GM19468 (cell line): Measurements from ENCODE around the gene SKI.

Experiments
- ATAC-seq: cut with Tn5 transposase; IDR thresholded peaks from one replicate; pipeline ENCODE4 v1.9.1; 2021; ENCODE audit warnings: mild to moderate bottlenecking, moderate library complexity, moderate number of reproducible peaks; ENCODE audit not compliant: unreplicated experiment; ENCODE audit errors: extremely low read depth

SKI gene

DNA sequence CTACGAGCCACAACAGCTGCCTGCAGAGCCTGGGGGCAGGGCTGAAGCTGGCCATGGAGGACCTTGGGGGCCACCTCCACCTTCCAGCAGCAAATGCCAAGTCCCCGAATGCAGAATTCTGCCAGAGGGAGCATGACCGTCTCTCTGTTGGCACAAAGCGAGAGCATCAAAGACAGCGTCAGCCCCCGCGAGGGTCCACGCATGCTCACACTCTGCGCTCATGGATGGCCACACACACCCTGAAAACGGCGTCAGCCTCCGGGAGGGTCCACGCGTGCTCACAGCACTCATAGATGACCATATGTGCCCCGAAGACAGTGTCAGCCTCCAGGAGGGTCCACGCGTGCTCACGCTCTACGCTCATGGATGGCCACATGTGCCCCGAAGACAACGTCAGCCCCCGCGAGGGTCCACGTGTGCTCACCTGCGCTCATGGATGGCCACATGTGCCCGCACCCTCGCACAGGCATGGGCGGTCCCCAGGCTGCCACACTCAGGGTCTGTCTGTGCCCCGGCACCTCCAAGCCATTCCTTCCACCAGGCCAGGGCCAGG is 116.7 kb downstream of the SKI start:
- ATAC-seq = no peak

DNA sequence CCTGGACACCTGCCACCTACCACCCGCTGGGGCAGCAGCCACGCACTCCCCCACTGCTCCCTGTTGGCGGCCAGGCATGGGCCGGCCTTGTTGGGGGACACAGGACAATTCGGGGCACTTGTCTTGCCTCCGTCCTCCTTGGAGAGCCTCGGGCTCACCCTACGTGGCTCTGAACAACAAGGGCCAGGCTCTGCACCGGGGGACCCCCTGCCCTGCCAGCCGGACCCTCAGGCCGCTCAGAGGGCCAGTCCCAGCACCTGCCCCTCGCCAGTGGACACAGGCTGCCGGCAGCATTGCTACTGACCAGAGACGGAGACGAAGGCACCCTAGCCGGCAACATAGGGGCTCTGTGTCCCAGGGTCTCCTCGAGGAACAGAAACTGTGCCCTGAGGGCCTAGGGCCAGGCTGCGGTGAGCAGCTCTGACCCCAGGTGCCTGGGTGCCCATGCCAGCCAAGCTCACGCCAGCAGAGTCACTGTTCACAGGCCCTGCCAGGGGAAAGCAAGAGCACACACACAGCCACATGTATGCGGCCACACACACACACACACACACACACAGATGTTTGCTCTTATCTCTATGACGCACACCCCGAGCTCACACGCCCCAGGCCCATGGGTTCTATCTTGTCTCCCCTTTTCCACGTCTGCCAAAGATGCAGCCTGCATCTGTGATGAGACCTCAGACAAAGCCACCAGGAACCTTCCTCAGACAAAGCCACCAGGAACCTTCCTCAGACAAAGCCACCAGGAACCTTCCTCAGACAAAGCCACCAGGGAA is 117.4 kb downstream of the SKI start:
- no peak for ATAC-seq

DNA sequence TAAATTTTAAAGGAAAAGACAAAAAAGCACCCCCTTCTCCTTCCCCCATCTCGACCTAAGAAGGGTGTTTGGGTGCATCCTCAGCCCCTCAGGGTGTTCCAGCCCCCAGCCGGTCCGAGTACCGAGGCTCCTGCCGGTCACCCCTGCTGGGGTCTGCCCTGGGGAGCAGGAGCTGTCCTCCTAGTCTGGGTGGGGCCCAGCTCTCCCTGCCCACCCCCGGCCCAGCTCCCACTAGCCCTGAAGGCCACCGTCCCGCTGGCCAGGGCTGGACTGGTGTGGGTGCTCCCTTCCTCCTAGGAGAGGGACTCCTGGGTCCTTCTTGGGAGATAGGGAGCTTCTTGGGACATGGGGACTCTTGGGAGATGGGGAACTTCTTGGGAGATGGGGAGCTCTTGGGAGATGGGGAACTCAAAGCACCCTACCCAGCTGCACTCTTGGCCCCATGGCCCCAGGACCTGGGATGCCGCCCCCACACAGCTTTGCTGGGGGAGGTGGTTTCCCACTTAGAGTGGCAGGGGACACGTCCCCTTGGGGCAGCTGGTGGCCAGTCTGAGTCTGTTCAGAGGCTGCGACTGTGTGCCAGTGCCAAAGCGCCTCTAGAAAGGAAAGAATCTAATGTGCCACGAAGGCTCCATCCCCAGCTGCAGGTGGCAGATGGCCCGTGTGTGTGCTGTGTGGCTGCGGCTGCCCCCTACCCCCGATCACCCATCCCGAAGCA is 118.7 kb downstream of the SKI start:
- no peak for ATAC-seq

DNA sequence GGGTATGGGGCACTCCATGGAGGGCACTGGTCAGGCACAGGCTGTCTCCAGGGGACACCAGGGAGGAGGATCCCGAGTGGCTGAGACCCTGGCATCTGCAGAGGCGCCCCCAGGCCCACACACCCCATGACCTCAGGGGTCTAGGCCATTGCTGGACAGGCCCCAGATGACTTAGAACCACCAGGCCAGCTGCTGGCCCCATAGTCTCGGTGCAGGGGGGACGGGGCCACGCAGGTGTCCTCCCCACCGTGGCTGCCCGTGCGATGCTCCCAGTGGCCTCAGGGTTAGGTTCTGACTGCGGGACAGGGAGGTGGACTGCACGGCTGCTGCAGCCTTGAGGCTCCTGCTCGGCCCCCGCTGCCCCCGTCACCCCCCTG is 119.3 kb downstream of the SKI start:
- no peak for ATAC-seq

DNA sequence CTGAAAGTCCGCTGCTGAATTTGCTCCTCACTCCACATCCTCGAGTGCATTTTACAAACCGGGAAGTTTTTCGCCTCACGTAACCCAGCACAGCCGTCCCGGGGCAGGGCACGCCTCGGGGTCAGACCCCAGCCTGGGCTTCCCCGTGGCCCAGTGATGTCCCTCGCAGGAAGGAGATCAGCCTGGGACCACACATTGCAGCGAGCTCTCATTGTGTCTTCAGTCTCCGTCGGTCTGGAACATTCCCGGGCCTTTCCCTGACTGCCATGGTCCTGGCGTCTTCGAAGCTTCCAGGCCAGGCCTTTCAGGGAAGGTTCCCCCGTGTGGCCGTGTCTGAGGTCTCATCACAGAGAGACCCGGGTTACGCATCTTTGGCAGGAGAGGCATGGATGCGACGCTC is 119.8 kb downstream of the SKI start:
- ATAC-seq = no peak

DNA sequence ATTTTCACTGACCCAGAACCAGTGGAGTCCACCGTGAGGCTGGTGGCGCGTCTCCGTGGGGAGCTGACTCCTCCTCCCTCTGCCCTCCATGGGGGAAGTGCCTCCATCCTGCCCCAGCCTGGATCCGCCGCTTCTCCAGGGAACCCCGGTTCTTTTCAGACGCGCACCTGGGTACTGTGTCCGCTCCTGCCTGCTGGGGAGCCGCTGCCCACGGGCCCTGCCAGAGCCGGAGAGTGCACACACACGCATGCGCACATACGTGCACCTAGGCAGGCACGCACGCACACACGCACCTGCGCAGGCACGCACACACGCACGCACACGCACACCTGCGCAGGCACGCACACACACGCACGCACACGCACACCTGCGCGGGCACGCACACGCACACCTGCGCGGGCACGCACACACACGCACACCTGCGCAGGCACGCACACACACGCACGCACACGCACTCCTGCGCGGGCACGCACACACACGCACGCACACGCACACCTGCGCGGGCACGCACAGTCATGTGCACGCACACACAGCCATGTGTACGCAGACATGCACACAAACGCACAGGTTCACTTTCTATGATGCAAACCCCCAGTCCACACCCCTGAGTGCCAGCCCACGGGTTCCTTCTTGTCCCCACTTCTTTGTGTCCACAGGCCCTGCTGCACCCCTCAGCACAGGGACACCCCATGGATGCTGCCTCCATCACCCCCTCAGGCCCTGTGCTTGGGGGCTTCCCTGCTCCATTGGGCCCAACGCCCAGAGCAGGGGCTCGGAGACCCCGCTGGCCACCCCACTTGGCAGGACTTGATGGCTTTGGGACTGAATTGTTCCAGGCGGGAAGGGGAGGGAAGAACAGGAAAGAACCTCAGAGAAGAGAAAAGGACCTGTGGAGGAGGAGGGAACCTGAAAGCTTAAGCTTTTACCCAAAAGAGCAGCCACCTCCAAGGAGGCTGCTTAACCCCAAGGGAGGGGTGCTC is 120.5 kb downstream of the SKI start:
- no peak for ATAC-seq

DNA sequence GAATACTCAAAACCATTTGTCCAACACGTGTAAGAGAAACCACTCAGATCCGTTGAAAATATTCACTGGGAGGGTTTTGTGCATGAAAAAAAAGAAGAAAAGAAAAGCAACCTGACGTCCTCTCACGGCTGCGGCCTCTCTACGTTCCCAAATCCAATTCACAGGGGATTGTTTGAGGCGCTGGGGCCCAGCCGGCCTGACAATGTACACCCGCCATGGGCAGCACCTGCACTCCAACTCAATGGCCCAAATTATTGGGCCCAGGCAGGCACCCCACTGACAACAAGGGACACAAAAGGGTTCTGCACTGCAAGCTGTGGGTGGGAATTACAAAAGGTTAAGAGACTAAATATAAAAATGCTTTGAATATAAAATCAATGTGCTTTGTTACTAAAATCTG is 121.7 kb downstream of the SKI start:
- no peak for ATAC-seq

DNA sequence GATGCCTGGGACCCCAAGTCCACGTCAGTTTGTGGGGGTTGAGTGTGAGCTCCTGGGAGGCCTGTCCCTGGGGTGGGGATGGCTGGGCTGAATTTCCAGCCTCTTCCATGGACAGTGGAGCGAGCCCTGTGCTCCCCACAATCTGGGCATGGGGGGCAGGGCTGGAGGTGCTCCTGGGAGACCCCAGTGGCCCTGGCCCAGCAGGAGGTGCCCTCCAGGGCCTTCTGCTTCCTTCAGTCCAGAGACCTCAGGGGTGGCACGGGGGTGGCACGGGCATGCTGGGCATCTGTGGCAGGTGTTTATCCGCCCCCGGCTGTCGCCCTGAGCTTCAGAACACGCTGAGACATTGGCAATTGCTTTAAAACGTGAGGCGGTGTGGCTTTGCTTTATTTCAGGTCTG is 122.4 kb downstream of the SKI start:
- no peak for ATAC-seq

DNA sequence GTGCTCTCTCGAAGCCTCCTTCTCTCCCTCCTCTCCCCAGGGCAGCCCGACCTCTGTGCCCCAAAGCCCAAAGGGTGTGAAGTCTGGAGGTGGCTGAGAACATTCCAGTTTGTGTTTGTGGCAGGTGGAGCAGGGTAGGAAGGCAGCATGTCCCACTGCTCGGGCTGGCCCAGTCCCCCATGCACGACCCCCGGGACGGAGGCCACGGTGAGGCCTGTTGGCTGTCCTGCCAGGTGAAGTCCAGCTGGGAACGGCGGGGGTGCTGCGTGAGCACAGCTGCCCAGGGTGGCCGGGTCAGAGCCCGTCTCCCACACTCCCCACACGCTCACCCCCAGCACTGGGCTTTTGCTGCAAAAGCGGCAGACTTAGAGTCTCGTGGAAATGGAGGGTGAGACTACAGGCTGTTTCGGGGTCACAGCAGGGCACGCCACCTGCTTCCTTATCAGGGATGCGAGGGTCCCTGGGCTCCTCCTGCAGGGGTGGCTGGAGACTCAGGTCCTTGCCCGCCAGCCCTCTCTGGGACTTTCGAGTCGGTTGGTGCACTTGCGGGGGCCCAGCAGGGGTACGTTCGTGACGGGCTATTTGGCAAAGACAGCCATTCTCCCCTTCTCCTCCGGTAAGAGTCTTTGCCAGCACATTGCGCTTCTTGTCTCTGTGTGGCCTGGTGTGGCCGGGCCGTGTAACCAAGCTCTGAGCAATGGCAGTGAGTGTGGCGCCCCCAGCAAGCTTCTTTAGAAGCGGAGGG is 123.0 kb downstream of the SKI start:
- no peak for ATAC-seq

DNA sequence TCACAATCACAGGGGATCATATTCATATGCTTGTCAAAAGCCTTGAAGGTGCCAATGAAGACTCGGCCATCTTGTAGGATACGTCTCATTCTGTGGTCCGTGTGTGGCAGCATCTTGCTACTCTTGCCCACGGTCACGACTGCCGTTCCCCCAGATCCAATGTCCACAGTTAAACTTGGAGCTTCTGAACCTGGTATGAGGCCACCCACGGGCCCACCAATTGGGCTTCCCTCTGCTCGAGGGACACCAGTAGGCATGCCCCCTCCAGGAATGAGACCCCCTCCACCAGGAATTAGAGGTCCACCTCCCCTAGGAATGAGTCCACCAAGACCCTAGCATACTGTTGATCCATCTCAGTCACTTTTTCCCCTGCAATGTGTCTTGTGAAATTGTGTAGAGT is 123.6 kb downstream of the SKI start:
- no peak for ATAC-seq

DNA sequence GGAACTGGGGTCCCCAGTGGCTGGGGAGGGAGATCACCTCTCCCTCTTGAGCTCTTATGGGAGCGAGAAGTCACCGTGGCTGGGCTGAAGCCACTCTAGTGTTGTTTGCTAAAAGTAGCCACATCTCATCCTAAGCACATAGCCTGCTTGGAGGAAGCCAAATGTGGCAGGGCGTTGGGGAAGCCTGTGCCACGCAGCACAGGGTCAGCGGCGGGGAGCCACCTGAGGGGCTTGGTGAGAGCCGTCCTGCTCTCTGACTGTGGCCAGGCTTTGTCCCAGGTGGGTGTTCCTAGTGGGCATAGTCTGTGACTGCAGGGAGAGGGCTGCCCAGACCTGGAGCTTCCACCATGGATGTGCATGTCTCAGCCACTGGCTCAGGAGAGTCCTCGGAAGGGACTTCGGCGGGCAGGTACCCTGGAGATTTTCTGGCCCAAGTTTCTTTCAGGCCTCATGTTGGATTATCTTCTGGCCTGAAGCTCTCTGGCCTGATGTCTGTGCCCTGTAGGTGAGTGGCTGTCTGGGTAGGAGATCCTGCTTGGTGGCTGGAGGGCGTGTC is 124.3 kb downstream of the SKI start:
- ATAC-seq = no peak

DNA sequence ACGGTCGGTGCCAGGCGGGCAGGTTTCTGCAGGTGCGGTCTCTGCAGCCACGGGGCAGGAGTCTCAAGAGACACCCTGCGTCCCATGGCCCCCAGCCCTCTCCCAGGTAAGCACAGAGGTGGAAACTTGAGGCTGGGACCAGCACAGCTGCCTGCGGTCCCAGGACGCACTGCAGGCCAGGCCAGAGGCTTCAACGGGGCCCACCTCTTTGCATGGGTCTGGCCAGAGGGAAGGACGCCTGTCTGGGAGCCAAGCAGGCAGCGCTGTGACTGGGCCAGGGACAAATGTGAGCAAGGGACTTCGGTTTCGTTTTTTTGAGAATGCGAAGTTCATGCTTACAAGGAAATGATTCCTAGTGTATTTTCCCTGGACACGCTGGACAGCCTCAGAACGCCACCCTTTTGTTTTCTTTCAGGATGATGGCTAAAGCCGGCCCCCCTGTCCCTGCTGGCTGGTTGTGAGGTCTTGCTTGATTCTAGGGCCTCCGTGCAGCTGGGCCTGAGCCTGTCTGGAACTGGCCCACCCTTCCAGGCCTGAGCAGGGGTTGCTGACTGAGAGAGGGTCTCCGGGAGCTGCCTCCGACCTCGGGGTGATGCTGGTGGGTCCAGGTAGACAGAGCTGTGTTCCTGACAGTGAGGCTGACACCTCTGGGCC is 124.9 kb downstream of the SKI start:
- no peak for ATAC-seq

DNA sequence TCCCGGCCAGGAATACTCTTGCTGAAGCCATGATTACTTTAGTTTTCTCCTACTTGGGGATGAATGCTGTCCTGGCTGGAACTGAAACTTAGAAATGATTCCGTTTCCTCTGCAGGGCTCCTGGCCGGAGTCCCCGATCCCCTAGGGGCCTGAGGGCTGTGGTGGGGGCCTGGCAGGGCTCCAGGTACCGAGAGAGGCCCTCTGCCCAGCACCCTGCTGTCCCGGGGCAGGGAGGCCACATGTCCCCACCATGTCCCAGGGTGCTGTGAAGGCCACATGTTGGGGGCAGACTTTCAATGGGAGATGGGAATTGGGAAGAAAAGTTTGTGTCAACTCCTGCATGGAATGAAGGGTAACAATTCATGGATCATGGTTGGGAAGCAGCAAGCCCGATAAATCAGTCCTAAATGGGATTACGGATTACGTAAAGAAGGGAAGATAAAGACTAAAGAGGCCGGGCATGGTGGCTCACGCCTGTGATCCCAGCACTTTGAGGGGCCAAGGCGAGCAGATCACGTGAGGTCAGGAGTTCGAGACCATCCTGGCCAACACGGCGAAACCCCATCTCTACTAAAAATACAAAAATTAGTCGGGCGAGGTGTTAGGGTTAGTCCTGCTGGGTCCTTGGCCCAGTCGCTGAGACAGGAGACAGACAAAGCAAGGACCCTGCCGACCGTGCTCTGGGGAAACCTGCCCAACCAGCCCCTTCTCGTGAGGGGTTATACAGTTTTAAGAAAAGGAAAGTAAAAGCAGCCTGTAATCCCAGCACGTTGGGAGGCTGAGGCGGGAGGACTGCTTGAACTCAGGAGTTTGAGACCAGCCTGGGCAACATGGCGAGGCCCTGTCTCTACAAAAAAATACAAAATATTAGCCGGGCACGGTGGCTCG is 125.7 kb downstream of the SKI start:
- ATAC-seq = no peak

DNA sequence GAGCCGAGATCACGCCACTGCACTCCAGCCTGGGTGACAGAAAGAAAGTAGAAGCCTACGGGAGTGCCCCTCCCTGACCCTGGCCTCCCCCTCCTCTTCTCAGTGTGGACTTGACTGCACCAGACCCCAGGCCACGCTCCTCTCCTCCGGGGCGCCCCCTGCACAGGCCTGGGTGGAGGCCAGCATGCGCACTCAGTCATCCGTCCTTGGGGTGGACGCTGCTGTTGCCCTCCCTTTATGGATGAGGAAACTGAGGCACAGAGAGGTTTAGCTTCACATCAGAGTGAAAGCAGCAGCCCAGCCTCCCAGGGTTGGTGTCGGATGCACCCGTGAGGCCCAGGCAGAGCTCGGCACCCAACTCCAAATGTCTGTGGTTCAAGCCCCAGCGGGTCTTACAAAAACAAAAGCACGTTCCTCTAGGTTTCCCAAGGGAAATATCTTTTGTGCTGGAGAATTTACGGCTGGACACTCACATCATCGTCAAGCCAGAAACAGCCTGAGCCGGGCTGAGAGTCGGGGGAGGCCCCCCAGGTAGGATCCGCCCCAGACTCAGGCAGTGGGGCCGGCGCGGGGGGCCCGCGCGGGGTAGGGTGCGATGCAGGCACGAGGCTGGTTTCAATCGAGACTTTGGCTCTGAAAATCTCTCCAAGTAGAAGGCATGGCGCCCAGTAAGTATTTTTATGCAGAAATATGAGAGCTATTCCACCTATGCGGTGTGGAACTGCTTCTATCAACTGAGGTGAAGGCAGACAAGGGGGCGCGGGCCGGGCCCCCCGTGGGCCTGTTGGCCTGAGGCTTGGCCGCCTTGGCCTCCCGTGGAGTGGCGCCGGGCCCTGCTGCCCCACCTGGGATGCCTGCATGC is 126.6 kb downstream of the SKI start:
- ATAC-seq = no peak

DNA sequence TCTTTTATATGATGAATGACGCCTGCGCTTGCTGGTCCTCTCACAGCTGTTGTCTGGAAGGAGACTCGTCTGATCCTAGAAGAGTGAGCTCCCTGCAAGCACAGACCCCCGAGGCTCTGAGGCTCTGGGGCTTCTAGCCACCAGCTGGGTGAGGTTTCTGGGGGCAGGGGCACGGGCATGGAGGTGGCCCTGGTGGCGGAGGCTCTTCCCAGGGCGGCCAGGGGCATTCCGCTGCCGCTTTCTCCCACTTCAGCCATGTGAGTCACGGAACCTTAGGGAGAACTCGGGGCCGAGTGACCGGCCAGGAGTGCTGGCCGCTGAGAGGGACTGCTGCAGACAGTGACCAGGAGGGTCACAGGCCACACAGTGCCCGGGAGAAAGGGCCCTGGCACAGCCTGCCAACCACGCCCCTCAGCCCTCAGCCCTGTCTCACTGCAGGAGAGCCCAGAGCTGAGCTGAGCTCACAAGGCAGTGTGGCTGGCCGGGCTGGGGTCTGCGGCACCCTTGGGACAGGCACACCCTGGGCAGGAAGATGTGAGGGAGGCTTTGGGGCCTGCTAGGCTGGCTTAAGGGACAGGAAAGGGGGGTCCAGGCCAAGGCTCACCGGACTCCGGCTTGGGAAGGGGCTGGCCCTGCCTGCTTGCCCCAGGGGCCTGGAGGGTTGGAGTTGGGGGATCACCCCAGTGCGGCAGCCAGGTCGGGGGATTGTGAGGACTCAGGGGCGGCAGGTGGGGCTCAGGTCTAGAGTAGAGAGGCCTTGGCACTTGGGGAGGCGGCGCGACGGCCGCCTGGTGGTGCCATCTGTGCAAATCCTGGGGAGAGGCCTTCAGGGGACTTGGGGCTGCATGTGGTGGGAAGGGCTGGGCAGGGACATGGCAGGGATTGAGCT is 127.5 kb downstream of the SKI start:
- no peak for ATAC-seq

DNA sequence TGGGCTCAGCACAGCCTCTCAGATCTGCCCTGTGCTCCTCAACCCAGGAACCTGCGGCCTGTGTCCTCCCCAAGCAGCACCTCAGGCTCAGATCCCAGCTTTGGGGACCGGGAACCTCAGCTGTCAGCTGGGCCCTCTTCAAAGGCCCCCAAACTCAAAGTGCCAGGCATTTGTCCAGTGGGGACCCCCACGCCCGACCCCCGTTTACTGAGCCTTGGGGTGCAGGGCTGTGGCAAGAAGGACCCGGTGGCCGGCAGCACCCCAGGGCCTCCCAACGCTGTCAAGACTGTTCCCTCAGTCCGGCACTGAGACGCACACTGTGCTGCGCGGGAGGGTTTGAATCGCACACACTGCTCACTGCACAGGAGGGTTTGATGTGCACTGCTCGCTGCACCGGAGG is 128.3 kb downstream of the SKI start:
- no peak for ATAC-seq
